GM04503 (cell line): ENCODE results near the gene LPO.

Experiments
- DNase-seq: peaks from one replicate; pipeline ENCODE4 v3.0.0-alpha.2; 2012; ENCODE audit warnings: low read depth

Gene LPO

GRCh38 chr17:58263773-58264172 lies 25.4 kb downstream of the LPO start:
- DNase-seq = no peak

GRCh38 chr17:58264407-58265103 lies 26.2 kb downstream of the LPO start:
- no peak for DNase-seq

- no peak for DNase-seq
Measured at GRCh38 chr17:58265271-58265670, 26.9 kb downstream of the LPO start.

GRCh38 chr17:58265902-58266875 lies 27.8 kb downstream of the LPO start:
- no peak for DNase-seq

- no peak for DNase-seq
Measured at GRCh38 chr17:58267347-58268324, 29.3 kb downstream of the LPO start.

- no peak for DNase-seq
Measured at GRCh38 chr17:58268326-58268725, 29.9 kb downstream of the LPO start.

- no peak for DNase-seq
Measured at GRCh38 chr17:58268774-58269556, 30.6 kb downstream of the LPO start.

GRCh38 chr17:58269557-58270291 lies 31.3 kb downstream of the LPO start:
- no peak for DNase-seq

GRCh38 chr17:58270476-58271215 lies 32.3 kb downstream of the LPO start:
- DNase-seq = no peak

- DNase-seq = no peak
Measured at GRCh38 chr17:58271216-58271931, 33.0 kb downstream of the LPO start.

- DNase-seq = no peak
Measured at GRCh38 chr17:58272367-58273280, 34.2 kb downstream of the LPO start.

GRCh38 chr17:58273453-58274104 lies 35.2 kb downstream of the LPO start:
- no peak for DNase-seq

- no peak for DNase-seq
Measured at GRCh38 chr17:58275417-58275816, 37.0 kb downstream of the LPO start.

- DNase-seq = no peak
Measured at GRCh38 chr17:58276423-58276822, 38.0 kb downstream of the LPO start.

GRCh38 chr17:58277107-58277801 lies 38.9 kb downstream of the LPO start:
- DNase-seq = no peak

- DNase-seq = no peak
Measured at GRCh38 chr17:58277802-58278595, 39.6 kb downstream of the LPO start.
